Inflammatory macrophage treated with lipopolysaccharide for 1 hour (primary cell): ENCODE results near the gene CRKL.
"Not testable (repeated sequence)": the region's sequence is repeated elsewhere in the genome, so short reads cannot be mapped to it uniquely, and the experiment has no call there.

Experiments
- DNase-seq, 2 donors: peaks; one replicate each; pipeline ENCODE4 v3.0.0-alpha.2; 2020 to 2022

CRKL gene

GRCh38 chr22:20916916-20917810 lies at the start of gene CRKL:
Gene CRKL (plus strand): TSS chr22:20917407. CDS start chr22:20917935, 528 bp downstream.
- DNase-seq, result peak; percentile 96 to 97

GRCh38 chr22:20868025-20868962 lies 48.9 kb upstream of the CRKL start:
- no peak for DNase-seq

- no peak for DNase-seq
These were observed 48.0 kb upstream of the CRKL start for GRCh38 chr22:20869234-20869633.

GRCh38 chr22:20873214-20873613 lies 44.0 kb upstream of the CRKL start:
- DNase-seq, result no peak

GRCh38 chr22:20875296-20875695 lies 41.9 kb upstream of the CRKL start:
- no peak for DNase-seq

- no peak for DNase-seq
These were observed 39.5 kb upstream of the CRKL start for GRCh38 chr22:20877715-20878114.

GRCh38 chr22:20881231-20881630 lies 36.0 kb upstream of the CRKL start:
- no peak for DNase-seq

- no peak for DNase-seq
These were observed 35.1 kb upstream of the CRKL start for GRCh38 chr22:20881869-20882815.

- no peak for DNase-seq
These were observed 34.4 kb upstream of the CRKL start for GRCh38 chr22:20882855-20883254.

- no peak for DNase-seq
These were observed 32.8 kb upstream of the CRKL start for GRCh38 chr22:20884454-20884853.

- DNase-seq, result no peak
These were observed 32.1 kb upstream of the CRKL start for GRCh38 chr22:20885017-20885556.

- DNase-seq, result peak; percentile 71 to 90
These were observed 31.5 kb upstream of the CRKL start for GRCh38 chr22:20885557-20886323.

- DNase-seq, result no peak
These were observed 29.8 kb upstream of the CRKL start for GRCh38 chr22:20887375-20887774.

GRCh38 chr22:20889025-20889704 lies 28.0 kb upstream of the CRKL start:
- peak; percentile 30 to 50 for DNase-seq

- DNase-seq, result no peak
These were observed 27.2 kb upstream of the CRKL start for GRCh38 chr22:20889904-20890540.

GRCh38 chr22:20890975-20891374 lies 26.2 kb upstream of the CRKL start:
- no peak for DNase-seq

- not testable (repeated sequence) for DNase-seq
These were observed 19.5 kb upstream of the CRKL start for GRCh38 chr22:20897737-20898136.

- no peak for DNase-seq
These were observed 17.3 kb upstream of the CRKL start for GRCh38 chr22:20899827-20900423.
